Neuronal stem cell (in vitro differentiated cells): ENCODE results near the gene PCDHGA8.

Source experiments
- DNase-seq: peaks from one replicate; pipeline ENCODE4 v3.0.0-alpha.2; 2013; ENCODE audit warnings: low spot score
- H2AFZ ChIP-seq: one replicate; pipeline ENCODE4 v1.6.1; 2013; ENCODE audit warnings: mild to moderate bottlenecking, low read length, inconsistent platforms
- H2AK5ac ChIP-seq: 2 replicates; pipeline ENCODE4 v1.6.1; 2013; ENCODE audit warnings: low read depth, mild to moderate bottlenecking, inconsistent platforms, low read length, moderate library complexity, mixed read lengths
- H2BK120ac ChIP-seq: 2 replicates; pipeline ENCODE4 v1.6.1; 2013; ENCODE audit warnings: low read depth, mild to moderate bottlenecking, inconsistent platforms, low read length, moderate library complexity, mixed read lengths
- H2BK12ac ChIP-seq: one replicate; pipeline ENCODE4 v1.6.1; 2013; ENCODE audit warnings: low read length, inconsistent platforms
- H2BK15ac ChIP-seq: 2 replicates; pipeline ENCODE4 v1.6.1; 2013; ENCODE audit warnings: mild to moderate bottlenecking, low read length, inconsistent platforms, mixed read lengths
- H2BK5ac ChIP-seq: one replicate; pipeline ENCODE4 v1.6.1; 2013; ENCODE audit warnings: inconsistent platforms, mild to moderate bottlenecking, low read length, moderate library complexity
- H3K14ac ChIP-seq: one replicate; pipeline ENCODE4 v1.6.1; 2013; ENCODE audit warnings: low read length, inconsistent platforms
- H3K18ac ChIP-seq: 2 replicates; pipeline ENCODE4 v1.6.1; 2013; ENCODE audit warnings: low read length, inconsistent platforms
- H3K23ac ChIP-seq: 2 replicates; pipeline ENCODE4 v1.6.1; 2013; ENCODE audit warnings: low read depth, mild to moderate bottlenecking, mixed read lengths, low read length, inconsistent platforms; ENCODE audit not compliant: poor library complexity
- H3K27ac ChIP-seq: replicated peaks from 3 replicates; pipeline ENCODE4 v1.5.1; 2013; ENCODE audit warnings: low read length, inconsistent platforms
- H3K27me3 ChIP-seq, 3 experiments: 2 replicates each; pipeline ENCODE4 v1.6.1; 2013; ENCODE audit warnings: low read length in 3 of 3, mild to moderate bottlenecking in 2 of 3, inconsistent platforms in 1 of 3, low read depth in 1 of 3, mixed read lengths in 1 of 3, moderate library complexity in 1 of 3; ENCODE audit not compliant: control insufficient read depth in 3 of 3, insufficient read depth in 3 of 3
- H3K36me3 ChIP-seq, 2 donors: replicated peaks in 1 of 2; 2 replicates each; pipeline ENCODE4 v1.6.1; 2013; ENCODE audit warnings: low read length in 2 of 2; ENCODE audit not compliant: control insufficient read depth in 2 of 2, insufficient read depth in 2 of 2
- H3K4ac ChIP-seq: 2 replicates; pipeline ENCODE4 v1.6.1; 2013; ENCODE audit warnings: inconsistent platforms, mild to moderate bottlenecking, low read length, moderate library complexity
- H3K4me1 ChIP-seq, 2 donors: 1 replicate in 1 of 2; 2 replicates in 1 of 2; pipeline ENCODE4 v1.6.1; 2013; ENCODE audit warnings: low read length in 2 of 2, low read depth in 1 of 2; ENCODE audit not compliant: control insufficient read depth in 2 of 2, insufficient read depth in 1 of 2
- H3K4me2 ChIP-seq: one replicate; pipeline ENCODE4 v1.6.1; 2013; ENCODE audit warnings: mild to moderate bottlenecking, low read length, inconsistent platforms; ENCODE audit not compliant: insufficient read depth, poor library complexity, severe bottlenecking
- H3K4me3 ChIP-seq, 2 donors: 2 replicates each; pipeline ENCODE4 v1.5.1; 2013; ENCODE audit warnings: low read length in 2 of 2, mild to moderate bottlenecking in 2 of 2, inconsistent platforms in 1 of 2, moderate library complexity in 1 of 2
- H3K79me1 ChIP-seq: one replicate; pipeline ENCODE4 v1.6.1; 2013; ENCODE audit warnings: low read depth, mild to moderate bottlenecking, inconsistent platforms, low read length, moderate library complexity
- H3K9ac ChIP-seq: one replicate; pipeline ENCODE4 v1.6.1; 2013; ENCODE audit warnings: mild to moderate bottlenecking, low read depth, low read length, inconsistent platforms; ENCODE audit not compliant: poor library complexity
- H3K9me3 ChIP-seq, 2 donors: replicated peaks in 1 of 2; 2 replicates each; pipeline versions ENCODE3 to v1.6.1; 2013; ENCODE audit warnings: low read length in 2 of 2, mild to moderate bottlenecking in 2 of 2, inconsistent platforms in 1 of 2, low read depth in 1 of 2, mixed read lengths in 1 of 2, moderate library complexity in 1 of 2; ENCODE audit not compliant: control insufficient read depth in 2 of 2, insufficient read depth in 1 of 2
- H4K8ac ChIP-seq: one replicate; pipeline ENCODE4 v1.6.1; 2013; ENCODE audit warnings: low read depth, mild to moderate bottlenecking, inconsistent platforms, low read length, moderate library complexity
- H4K91ac ChIP-seq: one replicate; pipeline ENCODE4 v1.6.1; 2013; ENCODE audit warnings: low read length, low read depth, mild to moderate bottlenecking, inconsistent platforms; ENCODE audit not compliant: poor library complexity
- WGBS, 2 donors: extraction: QIAGEN DNeasy Blood & Tissue Kit; methylation state at CpG; one replicate each; pipeline ENCODE4 v1.1.7; 2013; ENCODE audit warnings: missing lambda C conversion rate in 2 of 2, mixed read lengths in 1 of 2; ENCODE audit not compliant: insufficient read length in 2 of 2, insufficient replicate concordance in 1 of 2; ENCODE audit errors: extremely low coverage in 2 of 2; 5-methylcytosine and 5-hydroxymethylcytosine counted together

PCDHGA8 gene

GRCh38 chr5:141359790-141360426 lies 32.5 kb upstream of the PCDHGA8 start, which contains the start of gene PCDHGB2:
TSS of gene PCDHGB2 (plus strand) at chr5:141359994. CDS start at chr5:141360136, 142 bp downstream.
- no peaks in the 10 kb centered on the region for H3K4me1 ChIP-seq
- no peak within 1 kb of the TSS for H2AK5ac ChIP-seq
- no peak within 1 kb of the TSS for H2BK12ac ChIP-seq
- no peak within 1 kb of the TSS for H3K14ac ChIP-seq
- no peak within 1 kb of the TSS for H2BK15ac ChIP-seq
- no peak within 1 kb of the TSS for H2BK120ac ChIP-seq
- no peak within 1 kb of the TSS for H4K91ac ChIP-seq
- no peak within 1 kb of the TSS for H3K4me2 ChIP-seq
- H3K23ac ChIP-seq = no peak within 1 kb of the TSS
- no peak within 1 kb of the TSS for H2BK5ac ChIP-seq
- peaks cover 0 to 3% of the 10 kb centered on the region in 2 donors for H3K36me3 ChIP-seq
- H3K4me3 ChIP-seq = no peak within 1 kb of the TSS
- no peak within 1 kb of the TSS for H3K27ac ChIP-seq
- H4K8ac ChIP-seq = no peak within 1 kb of the TSS
- no peak for DNase-seq
- H3K18ac ChIP-seq = no peak within 1 kb of the TSS
- H3K9me3 ChIP-seq = peaks cover 34 to 67% of the 10 kb centered on the region in 2 donors
- no CpG with 5 or more reads among the region's 24 CpGs for WGBS, 2 donors
- no peak within 1 kb of the TSS for H3K9ac ChIP-seq
- H2AFZ ChIP-seq = peak within 1 kb of the TSS; percentile 72
- no peak within 1 kb of the TSS for H3K4ac ChIP-seq
- peaks cover 0 to 4% (median 0%) of the 10 kb centered on the region in 3 experiments for H3K27me3 ChIP-seq
- no peaks in the 10 kb centered on the region for H3K79me1 ChIP-seq

GRCh38 chr5:141360685-141361084 lies 31.7 kb upstream of the PCDHGA8 start:
- Histone ChIP-seq H3K9ac (no peak overlapping the region), H3K18ac (no peak overlapping the region), H3K4me2 (no peak overlapping the region), H2BK5ac (no peak overlapping the region), H3K14ac (no peak overlapping the region), H3K9me3 (peaks cover 34 to 65% of the 10 kb centered on the region in 2 donors), H3K27ac (no peak overlapping the region), H4K91ac (no peak overlapping the region), H2BK120ac (no peak overlapping the region), H2BK12ac (no peak overlapping the region), H3K4me1 (no peaks in the 10 kb centered on the region), H3K27me3 (peaks cover 0 to 4% (median 0%) of the 10 kb centered on the region in 3 experiments), H3K4me3 (no peak overlapping the region), H2AK5ac (no peak overlapping the region), H3K79me1 (no peaks in the 10 kb centered on the region), H4K8ac (no peak overlapping the region), H3K4ac (no peak overlapping the region), H2BK15ac (no peak overlapping the region), H3K36me3 (peaks cover 0 to 3% of the 10 kb centered on the region in 2 donors), H3K23ac (no peak overlapping the region), H2AFZ (no peak overlapping the region)
- no peak for DNase-seq
- no CpG with 5 or more reads among the region's 15 CpGs for WGBS, 2 donors

GRCh38 chr5:141362719-141363118 lies 29.7 kb upstream of the PCDHGA8 start:
- no peak overlapping the region for H4K91ac ChIP-seq
- no peak overlapping the region for H3K4me2 ChIP-seq
- no peak overlapping the region for H4K8ac ChIP-seq
- no peak overlapping the region for H3K18ac ChIP-seq
- no peak overlapping the region for H3K4ac ChIP-seq
- no peaks in the 10 kb centered on the region for H3K4me1 ChIP-seq
- no peak overlapping the region for H2BK5ac ChIP-seq
- H3K9ac ChIP-seq = no peak overlapping the region
- H3K9me3 ChIP-seq = peaks cover 30 to 53% of the 10 kb centered on the region in 2 donors
- no peak overlapping the region for H2BK120ac ChIP-seq
- H3K27me3 ChIP-seq = no peaks in the 10 kb centered on the region
- H2BK15ac ChIP-seq = no peak overlapping the region
- H3K79me1 ChIP-seq = peaks cover 2% of the 10 kb centered on the region
- H3K27ac ChIP-seq = no peak overlapping the region
- DNase-seq = no peak
- no peak overlapping the region for H2BK12ac ChIP-seq
- no peak overlapping the region for H3K23ac ChIP-seq
- H2AFZ ChIP-seq = no peak overlapping the region
- no peak overlapping the region for H3K14ac ChIP-seq
- H2AK5ac ChIP-seq = no peak overlapping the region
- H3K4me3 ChIP-seq = no peak overlapping the region
- peaks cover 0 to 2% of the 10 kb centered on the region in 2 donors for H3K36me3 ChIP-seq

DNA sequence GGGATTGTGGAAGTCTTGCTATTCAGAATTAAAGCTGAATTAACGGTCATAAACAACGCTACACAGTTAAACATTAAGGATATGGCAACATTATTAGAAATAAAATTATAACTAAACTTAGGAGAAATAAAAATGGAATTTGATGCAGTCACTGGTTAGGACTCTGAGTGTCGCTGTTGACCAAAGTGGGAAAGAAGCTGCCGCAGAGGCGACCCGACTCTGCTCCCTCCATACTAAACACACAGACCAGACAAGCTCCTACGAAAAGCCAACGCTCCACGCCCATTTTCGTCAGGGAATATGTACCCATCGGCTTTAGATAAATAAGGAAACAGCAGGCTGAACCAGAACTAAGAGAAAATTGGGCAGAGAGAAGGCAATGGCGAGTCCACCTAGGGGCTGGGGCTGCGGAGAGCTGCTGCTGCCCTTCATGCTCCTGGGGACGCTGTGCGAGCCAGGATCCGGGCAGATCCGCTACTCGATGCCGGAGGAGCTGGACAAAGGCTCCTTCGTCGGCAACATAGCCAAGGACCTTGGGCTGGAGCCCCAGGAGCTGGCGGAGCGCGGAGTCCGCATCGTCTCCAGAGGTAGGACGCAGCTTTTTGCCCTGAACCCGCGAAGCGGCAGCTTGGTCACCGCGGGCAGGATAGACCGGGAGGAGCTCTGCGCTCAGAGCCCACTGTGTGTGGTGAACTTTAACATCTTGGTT lies 28.3 kb upstream of the PCDHGA8 start, which contains the start of gene PCDHGA5:
TSS of gene PCDHGA5 (plus strand) at position 211 of the 709 bp plus-strand sequence. CDS start at position 380, 169 bp downstream.
- Histone ChIP-seq H3K27ac (no peak within 1 kb of the TSS), H3K18ac (no peak within 1 kb of the TSS), H3K9me3 (peaks cover 30 to 45% of the 10 kb centered on the region in 2 donors), H2BK5ac (no peak within 1 kb of the TSS), H3K27me3 (no peaks in the 10 kb centered on the region), H3K14ac (no peak within 1 kb of the TSS), H3K9ac (no peak within 1 kb of the TSS), H2BK120ac (no peak within 1 kb of the TSS), H2AFZ (no peak within 1 kb of the TSS), H3K79me1 (peaks cover 2% of the 10 kb centered on the region), H3K4me3 (no peak within 1 kb of the TSS), H3K4ac (no peak within 1 kb of the TSS), H2BK15ac (no peak within 1 kb of the TSS), H3K23ac (no peak within 1 kb of the TSS), H2BK12ac (no peak within 1 kb of the TSS), H4K8ac (no peak within 1 kb of the TSS), H3K4me2 (no peak within 1 kb of the TSS), H4K91ac (no peak within 1 kb of the TSS), H3K36me3 (peaks cover 0 to 2% of the 10 kb centered on the region in 2 donors), H3K4me1 (no peaks in the 10 kb centered on the region), H2AK5ac (no peak within 1 kb of the TSS)
- no CpG with 5 or more reads among the region's 34 CpGs for WGBS, 2 donors
- no peak for DNase-seq
